Fibroblast of skin of right biceps (primary cell): ENCODE measurements around the gene RPL10.
"Not testable (repeated sequence)": the region's sequence is repeated elsewhere in the genome, so short reads cannot be mapped to it uniquely, and the experiment has no call there.

Source experiments
- DNase-seq: peaks from one replicate; pipeline ENCODE4 v3.0.0-alpha.2; 2013

Gene RPL10

GRCh38 chrX:154378059-154378798, 19.9 kb upstream of the RPL10 start:
- DNase-seq: peak; percentile 60

GRCh38 chrX:154378799-154379568, 19.2 kb upstream of the RPL10 start, which contains the start of gene EMD:
TSS of gene EMD (plus strand) at chrX:154379295. CDS start at chrX:154379485, 190 bp downstream.
- peak; percentile 98 for DNase-seq

GRCh38 chrX:154379569-154379951, 18.6 kb upstream of the RPL10 start:
- no peak for DNase-seq

- DNase-seq: no peak
Measured at GRCh38 chrX:154380153-154380552, 18.0 kb upstream of the RPL10 start.

- DNase-seq: no peak
Measured at GRCh38 chrX:154380787-154381186, 17.4 kb upstream of the RPL10 start.

- no peak for DNase-seq
Measured at GRCh38 chrX:154381271-154381670, 16.9 kb upstream of the RPL10 start.

- DNase-seq: no peak
Measured at GRCh38 chrX:154382483-154383069, 15.6 kb upstream of the RPL10 start.

- no peak for DNase-seq
Measured at GRCh38 chrX:154383359-154384283, 14.6 kb upstream of the RPL10 start.

- DNase-seq: no peak
Measured at GRCh38 chrX:154384284-154384892, 13.8 kb upstream of the RPL10 start.

GRCh38 chrX:154388094-154388493, 10.1 kb upstream of the RPL10 start:
- DNase-seq: not testable (repeated sequence)

GRCh38 chrX:154388649-154389048, 9.5 kb upstream of the RPL10 start:
- not testable (repeated sequence) for DNase-seq

GRCh38 chrX:154389812-154390747, 8.1 kb upstream of the RPL10 start:
- not testable (repeated sequence) for DNase-seq

- DNase-seq: not testable (repeated sequence)
Measured at GRCh38 chrX:154396363-154396762, 1.8 kb upstream of the RPL10 start.

GRCh38 chrX:154396973-154397887, 947 bp upstream of the RPL10 start:
- DNase-seq: peak; percentile 65

GRCh38 chrX:154398668-154399526, 720 bp downstream of the RPL10 start:
- peak; percentile 81 for DNase-seq

GRCh38 chrX:154399527-154400368, 1.6 kb downstream of the RPL10 start:
- no peak for DNase-seq

- not testable (repeated sequence) for DNase-seq
Measured at GRCh38 chrX:154400369-154400817, 2.2 kb downstream of the RPL10 start.
